Measurements from ENCODE around the gene IQGAP1.

Gene IQGAP1

DNA sequence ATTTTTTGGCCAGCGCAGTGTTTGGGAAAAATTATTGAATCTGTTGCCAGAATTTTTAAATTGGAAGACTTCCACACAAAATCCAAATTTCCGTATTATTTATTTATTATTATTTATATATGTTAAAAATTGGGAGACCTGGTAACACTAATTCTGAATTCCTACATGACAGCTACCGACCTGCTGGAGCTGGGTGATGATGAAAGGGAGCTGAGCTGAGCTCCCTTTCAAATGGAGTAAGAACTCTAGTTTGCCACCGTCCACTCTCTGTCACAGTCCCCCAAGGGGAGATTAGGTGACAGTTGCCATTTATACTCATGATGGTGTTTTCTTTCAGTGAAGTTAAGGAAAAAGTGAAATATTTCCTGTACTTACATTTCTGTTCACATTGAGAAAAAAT is 143.1 kb downstream of the IQGAP1 start:
- Histone ChIP-seq H3K9me2 (ENCODE audit: low read depth, low read length) (no peaks in the 10 kb centered on the region), H3K36me3 (ENCODE audit: insufficient read depth, low read length) (no peaks in the 10 kb centered on the region), H3K79me2 (ENCODE audit: insufficient read depth, low read length) (no peaks in the 10 kb centered on the region), H3F3A (ENCODE audit: insufficient read depth, low read length) (no peaks in the 10 kb centered on the region), H3K4me3 (ENCODE audit: low read depth, low read length, poor library complexity, severe bottlenecking) (peak overlapping the region; percentile 71), H3K27me3 (ENCODE audit: insufficient read depth, low read length) (no peaks in the 10 kb centered on the region), H3K4me2 (ENCODE audit: low read length) (peak overlapping the region; percentile 99), H4K20me1 (ENCODE audit: insufficient read depth, low read length) (no peaks in the 10 kb centered on the region), H3K27ac (ENCODE audit: low read depth, low read length, poor library complexity, severe bottlenecking) (no peak overlapping the region), H3K9ac (ENCODE audit: low read length) (no peak overlapping the region), H3K9me3 (ENCODE audit: low read length) (no peaks in the 10 kb centered on the region), H2AFZ (ENCODE audit: low read length) (no peak overlapping the region), H3K4me1 (ENCODE audit: insufficient read depth, low read length, severe bottlenecking) (peaks cover 13% of the 10 kb centered on the region)
- TF ChIP-seq, protein P1, sequence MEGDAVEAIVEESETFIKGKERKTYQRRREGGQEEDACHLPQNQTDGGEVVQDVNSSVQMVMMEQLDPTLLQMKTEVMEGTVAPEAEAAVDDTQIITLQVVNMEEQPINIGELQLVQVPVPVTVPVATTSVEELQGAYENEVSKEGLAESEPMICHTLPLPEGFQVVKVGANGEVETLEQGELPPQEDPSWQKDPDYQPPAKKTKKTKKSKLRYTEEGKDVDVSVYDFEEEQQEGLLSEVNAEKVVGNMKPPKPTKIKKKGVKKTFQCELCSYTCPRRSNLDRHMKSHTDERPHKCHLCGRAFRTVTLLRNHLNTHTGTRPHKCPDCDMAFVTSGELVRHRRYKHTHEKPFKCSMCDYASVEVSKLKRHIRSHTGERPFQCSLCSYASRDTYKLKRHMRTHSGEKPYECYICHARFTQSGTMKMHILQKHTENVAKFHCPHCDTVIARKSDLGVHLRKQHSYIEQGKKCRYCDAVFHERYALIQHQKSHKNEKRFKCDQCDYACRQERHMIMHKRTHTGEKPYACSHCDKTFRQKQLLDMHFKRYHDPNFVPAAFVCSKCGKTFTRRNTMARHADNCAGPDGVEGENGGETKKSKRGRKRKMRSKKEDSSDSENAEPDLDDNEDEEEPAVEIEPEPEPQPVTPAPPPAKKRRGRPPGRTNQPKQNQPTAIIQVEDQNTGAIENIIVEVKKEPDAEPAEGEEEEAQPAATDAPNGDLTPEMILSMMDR (IDR thresholded peaks at IDR 0.05; ENCODE audit: low read length), result no peak
- no peak for TF ChIP-seq EZH2 (IDR thresholded peaks at IDR 0.05; ENCODE audit: borderline replicate concordance, low read length)

DNA sequence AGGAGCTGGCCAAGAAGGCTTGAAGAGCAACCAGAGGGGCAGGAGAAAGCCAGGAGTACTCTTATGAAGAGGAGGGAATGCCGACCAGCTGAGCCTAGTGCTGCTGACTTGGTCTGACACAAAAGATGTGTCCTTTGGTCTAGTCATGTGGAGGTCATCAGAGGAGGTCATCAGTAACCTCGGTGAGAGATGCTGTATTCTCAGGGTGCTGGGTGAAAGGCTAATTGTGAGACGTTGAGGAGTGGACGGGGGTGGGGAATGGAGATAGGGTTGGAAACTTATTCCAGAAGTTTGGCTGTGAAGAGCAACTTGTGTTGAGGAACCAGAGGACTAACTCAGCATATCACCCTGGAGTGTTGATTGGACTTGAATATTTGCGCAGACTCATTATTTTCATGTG is 147.2 kb downstream of the IQGAP1 start:
- Histone ChIP-seq H2AFZ (ENCODE audit: low read length) (no peak overlapping the region), H3K9ac (ENCODE audit: low read length) (no peak overlapping the region), H3K4me3 (ENCODE audit: low read depth, low read length, poor library complexity, severe bottlenecking) (no peak overlapping the region), H4K20me1 (ENCODE audit: insufficient read depth, low read length) (no peaks in the 10 kb centered on the region), H3K79me2 (ENCODE audit: insufficient read depth, low read length) (no peaks in the 10 kb centered on the region), H3K4me2 (ENCODE audit: low read length) (no peak overlapping the region), H3K27ac (ENCODE audit: low read depth, low read length, poor library complexity, severe bottlenecking) (no peak overlapping the region), H3K9me2 (ENCODE audit: low read depth, low read length) (no peaks in the 10 kb centered on the region), H3F3A (ENCODE audit: insufficient read depth, low read length) (no peaks in the 10 kb centered on the region), H3K4me1 (ENCODE audit: insufficient read depth, low read length, severe bottlenecking) (peaks cover 12% of the 10 kb centered on the region), H3K36me3 (ENCODE audit: insufficient read depth, low read length) (no peaks in the 10 kb centered on the region), H3K27me3 (ENCODE audit: insufficient read depth, low read length) (no peaks in the 10 kb centered on the region), H3K9me3 (ENCODE audit: low read length) (no peaks in the 10 kb centered on the region)
- TF ChIP-seq, protein P1 (IDR thresholded peaks at IDR 0.05; ENCODE audit: low read length), result no peak
- TF ChIP-seq EZH2 (IDR thresholded peaks at IDR 0.05; ENCODE audit: borderline replicate concordance, low read length), result no peak

DNA sequence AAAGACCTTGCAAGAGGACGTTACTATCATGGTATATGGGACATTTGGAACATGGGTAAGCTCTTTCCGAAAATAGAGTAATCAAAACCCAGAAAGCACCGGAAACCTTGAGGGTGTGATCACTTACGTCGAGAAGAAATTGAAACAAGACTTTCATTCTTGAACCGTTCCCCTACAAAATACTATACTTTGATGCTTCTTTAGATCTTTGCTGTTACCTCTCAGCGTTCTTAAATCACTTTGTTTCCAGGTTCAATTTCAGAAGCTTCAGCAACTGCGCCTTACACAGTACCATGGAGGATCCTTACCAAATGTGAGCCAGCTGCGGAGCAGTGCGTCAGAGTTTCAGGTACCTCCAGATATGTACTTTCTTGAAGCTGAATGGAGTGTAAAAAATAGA is 151.7 kb downstream of the IQGAP1 start:
- Histone ChIP-seq H3F3A (ENCODE audit: insufficient read depth, low read length) (no peaks in the 10 kb centered on the region), H3K36me3 (ENCODE audit: insufficient read depth, low read length) (no peaks in the 10 kb centered on the region), H4K20me1 (ENCODE audit: insufficient read depth, low read length) (no peaks in the 10 kb centered on the region), H3K9me2 (ENCODE audit: low read depth, low read length) (no peaks in the 10 kb centered on the region), H3K27ac (ENCODE audit: low read depth, low read length, poor library complexity, severe bottlenecking) (no peak overlapping the region), H3K4me1 (ENCODE audit: insufficient read depth, low read length, severe bottlenecking) (peaks cover 6% of the 10 kb centered on the region), H3K9me3 (ENCODE audit: low read length) (no peaks in the 10 kb centered on the region), H3K79me2 (ENCODE audit: insufficient read depth, low read length) (no peaks in the 10 kb centered on the region), H3K4me3 (ENCODE audit: low read depth, low read length, poor library complexity, severe bottlenecking) (no peak overlapping the region), H3K4me2 (ENCODE audit: low read length) (no peak overlapping the region), H2AFZ (ENCODE audit: low read length) (no peak overlapping the region), H3K9ac (ENCODE audit: low read length) (no peak overlapping the region), H3K27me3 (ENCODE audit: insufficient read depth, low read length) (no peaks in the 10 kb centered on the region)
- TF ChIP-seq, protein P1 (IDR thresholded peaks at IDR 0.05; ENCODE audit: low read length), result no peak
- no peak for TF ChIP-seq EZH2 (IDR thresholded peaks at IDR 0.05; ENCODE audit: borderline replicate concordance, low read length)

Data from OCI-LY1 (cell line).